Epithelial cell of proximal tubule (primary cell): ENCODE measurements around the gene ARL8A. TPM values are rescaled to one million over a fixed set of nuclear protein-coding genes. Genes with fewer than 3 reads are reported as not detected.
"Not testable (repeated sequence)": the region's sequence is repeated elsewhere in the genome, so short reads cannot be mapped to it uniquely, and the experiment has no call there.

Experiments used
- DNase-seq: peaks from one replicate; pipeline ENCODE4 v3.0.0-alpha.2; 2011; ENCODE audit warnings: low read depth
- H3K4me3 ChIP-seq: 2 replicates; pipeline ENCODE4 v1.5.1; 2011; ENCODE audit warnings: low read depth, mild to moderate bottlenecking, low read length
- total RNA-seq: library from RNA; depleted of rRNA; stranded (reverse); fragments of >200 nt; gene quantifications from 2 replicates; pipeline ENCODE4 v1.2.3, GENCODE V29; 2015
- TF ChIP-seq, protein P1 (sequence below): conservative IDR thresholded peaks from 2 replicates; pipeline ENCODE4 v1.5.1; 2012; ENCODE audit warnings: low read depth, mild to moderate bottlenecking, low read length

The ARL8A gene
- total RNA-seq, 1 donor from 2014 or later, result 47.0 TPM

DNA sequence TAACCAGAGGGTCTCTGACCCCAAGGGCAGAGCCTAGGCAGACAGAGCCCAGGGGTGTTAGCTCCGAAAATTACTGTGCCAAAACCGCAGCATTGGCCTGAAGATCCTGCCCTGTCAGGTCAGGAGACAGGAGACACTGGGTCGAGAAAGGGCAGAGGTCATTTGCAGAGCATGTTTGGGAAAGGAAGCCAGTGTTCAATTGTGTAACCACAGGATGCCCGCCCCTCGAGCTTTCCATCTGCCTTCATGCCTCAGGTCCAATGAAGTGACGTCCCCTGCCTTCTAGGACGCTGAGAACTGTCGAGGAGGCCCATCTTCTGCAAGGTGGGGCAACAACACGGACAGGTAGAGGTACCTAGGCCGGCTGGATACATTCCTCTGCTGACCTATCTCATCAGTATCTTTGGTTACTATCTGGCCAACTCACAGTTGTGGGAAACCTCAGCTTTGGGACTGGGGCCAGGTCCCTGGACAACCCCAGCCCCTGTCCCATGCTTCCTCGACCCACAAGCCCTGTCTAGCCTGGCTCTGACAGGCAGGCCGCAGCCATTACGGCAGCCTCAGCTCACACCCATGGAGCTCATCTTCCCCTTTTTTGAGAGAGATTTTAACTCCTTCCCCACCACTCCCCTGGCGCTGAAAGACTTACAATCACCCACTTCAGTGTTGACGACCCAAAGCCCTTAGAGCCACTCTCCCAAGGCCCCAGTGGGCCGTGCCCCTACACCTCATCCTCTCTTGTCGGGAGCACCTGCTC, 1.3 kb downstream of the ARL8A start:
- H3K4me3 ChIP-seq, result peak overlapping the region; percentile 96
- DNase-seq, result no peak
- TF ChIP-seq, protein P1, sequence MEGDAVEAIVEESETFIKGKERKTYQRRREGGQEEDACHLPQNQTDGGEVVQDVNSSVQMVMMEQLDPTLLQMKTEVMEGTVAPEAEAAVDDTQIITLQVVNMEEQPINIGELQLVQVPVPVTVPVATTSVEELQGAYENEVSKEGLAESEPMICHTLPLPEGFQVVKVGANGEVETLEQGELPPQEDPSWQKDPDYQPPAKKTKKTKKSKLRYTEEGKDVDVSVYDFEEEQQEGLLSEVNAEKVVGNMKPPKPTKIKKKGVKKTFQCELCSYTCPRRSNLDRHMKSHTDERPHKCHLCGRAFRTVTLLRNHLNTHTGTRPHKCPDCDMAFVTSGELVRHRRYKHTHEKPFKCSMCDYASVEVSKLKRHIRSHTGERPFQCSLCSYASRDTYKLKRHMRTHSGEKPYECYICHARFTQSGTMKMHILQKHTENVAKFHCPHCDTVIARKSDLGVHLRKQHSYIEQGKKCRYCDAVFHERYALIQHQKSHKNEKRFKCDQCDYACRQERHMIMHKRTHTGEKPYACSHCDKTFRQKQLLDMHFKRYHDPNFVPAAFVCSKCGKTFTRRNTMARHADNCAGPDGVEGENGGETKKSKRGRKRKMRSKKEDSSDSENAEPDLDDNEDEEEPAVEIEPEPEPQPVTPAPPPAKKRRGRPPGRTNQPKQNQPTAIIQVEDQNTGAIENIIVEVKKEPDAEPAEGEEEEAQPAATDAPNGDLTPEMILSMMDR, result no peak

DNA sequence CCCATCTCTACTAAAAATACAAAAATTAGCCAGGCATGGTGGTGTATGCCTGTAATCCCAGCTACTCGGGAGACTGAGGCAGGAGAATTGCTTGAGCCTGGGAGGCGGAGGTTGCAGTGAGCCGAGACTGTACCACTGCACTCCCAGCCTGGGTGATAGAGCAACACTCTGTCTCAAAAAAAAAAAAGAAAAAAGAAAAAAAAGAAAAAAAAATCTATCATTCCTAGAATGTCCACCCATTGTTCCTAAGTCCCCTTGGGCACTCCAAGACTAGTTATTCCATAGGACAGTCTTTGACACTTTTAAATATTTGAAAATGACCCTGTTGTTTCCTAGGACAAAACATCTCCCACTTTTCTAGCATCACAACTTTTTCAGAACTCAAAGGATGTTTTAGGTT, 3.1 kb downstream of the ARL8A start:
- DNase-seq, H3K4me3 ChIP-seq: not testable (repeated sequence)

DNA sequence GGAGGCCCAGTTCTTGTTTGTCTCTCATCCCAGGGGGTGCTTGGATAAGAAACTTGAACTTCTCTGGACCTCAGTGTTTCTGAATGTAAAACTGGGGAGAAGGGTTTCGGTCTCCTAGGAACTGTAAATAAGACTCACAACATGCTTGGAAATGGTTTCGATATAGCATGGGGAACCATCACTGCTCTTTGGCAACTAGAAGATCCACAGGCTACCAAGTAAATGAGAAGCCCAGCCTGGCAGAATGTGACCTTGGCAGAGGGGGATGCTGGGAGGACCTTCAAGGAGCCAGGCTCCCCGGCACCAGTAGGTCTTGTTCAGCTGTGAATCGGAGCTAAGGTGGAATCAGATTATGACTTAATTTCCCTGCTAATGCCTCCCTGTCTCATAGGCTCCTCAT, 3.7 kb downstream of the ARL8A start:
- TF ChIP-seq, protein P1, result no peak
- no peak overlapping the region for H3K4me3 ChIP-seq
- DNase-seq, result no peak

DNA sequence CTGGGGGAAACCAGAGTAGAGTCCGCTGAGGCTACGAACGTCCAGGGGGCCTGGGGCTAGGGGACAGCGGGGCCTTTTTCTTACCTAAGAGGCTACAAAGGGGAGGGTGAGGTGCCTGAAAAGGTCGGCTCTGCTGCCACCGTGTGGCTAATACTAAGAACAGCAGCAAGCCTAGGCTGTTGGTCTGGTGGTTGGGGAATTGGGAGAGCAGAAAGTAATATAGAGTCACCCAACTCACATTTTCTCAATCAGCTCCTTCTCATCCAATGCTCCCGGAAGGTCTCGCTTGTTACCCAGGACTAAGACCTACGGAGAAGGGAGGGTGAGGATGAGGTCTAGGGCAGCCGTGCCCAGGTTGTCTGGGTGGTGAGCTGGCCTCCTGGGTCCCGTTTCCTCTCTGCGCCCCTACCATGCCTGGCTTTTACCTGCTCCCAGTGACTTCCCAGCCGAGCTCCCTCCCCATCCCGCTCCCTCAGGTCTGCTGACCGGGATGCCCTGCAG, 9.3 kb downstream of the ARL8A start:
- H3K4me3 ChIP-seq, result no peak overlapping the region
- DNase-seq, result no peak
- TF ChIP-seq, protein P1, result peak; percentile 83

DNA sequence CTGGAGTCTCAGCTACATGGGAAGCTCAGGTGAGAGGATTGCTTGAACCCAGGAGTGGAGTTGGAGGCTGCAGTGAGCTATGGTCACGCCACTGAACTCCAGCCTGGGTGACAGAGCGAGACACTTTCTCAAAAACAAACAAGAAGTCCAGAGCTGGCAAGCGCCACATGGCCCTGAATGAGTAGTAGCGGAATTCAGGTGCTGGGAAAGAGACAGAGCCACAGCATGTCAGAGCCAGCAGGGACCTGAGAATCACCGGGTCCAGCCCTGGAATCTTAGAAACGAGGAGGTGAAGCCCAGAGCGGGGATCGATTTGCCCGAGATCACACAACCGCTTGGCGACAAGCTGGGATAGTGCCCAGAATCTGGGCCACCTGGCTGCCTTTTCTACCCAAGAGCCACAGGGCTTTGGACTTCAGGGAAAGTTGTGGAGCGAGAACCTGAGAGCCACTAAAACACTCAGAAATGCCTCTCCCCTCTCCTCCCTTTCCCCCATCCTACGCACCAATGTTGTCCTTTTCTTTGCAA, 9.8 kb downstream of the ARL8A start:
- H3K4me3 ChIP-seq, result no peak overlapping the region
- TF ChIP-seq, protein P1, result no peak
- DNase-seq, result no peak

DNA sequence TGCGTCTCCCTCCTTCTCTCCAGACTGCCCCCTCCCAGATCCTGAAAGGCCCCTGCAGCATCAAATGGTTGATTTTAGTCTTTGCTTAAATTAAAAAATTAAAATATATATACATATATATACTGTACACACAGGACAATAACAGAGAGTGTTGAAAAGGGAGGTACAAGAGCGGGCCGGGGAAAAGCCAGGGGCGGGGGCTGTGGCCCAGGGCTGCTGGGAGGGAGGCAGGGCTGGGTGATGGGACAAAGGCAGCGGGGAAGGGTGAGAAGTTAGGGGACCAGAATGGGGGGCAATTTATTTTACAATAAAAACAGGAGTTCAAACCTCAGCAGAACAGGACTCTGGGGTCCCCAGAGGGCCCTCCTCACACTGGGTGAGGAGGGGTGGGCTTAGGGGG, 10.5 kb downstream of the ARL8A start:
- TF ChIP-seq, protein P1, result no peak
- no peak overlapping the region for H3K4me3 ChIP-seq
- no peak for DNase-seq

DNA sequence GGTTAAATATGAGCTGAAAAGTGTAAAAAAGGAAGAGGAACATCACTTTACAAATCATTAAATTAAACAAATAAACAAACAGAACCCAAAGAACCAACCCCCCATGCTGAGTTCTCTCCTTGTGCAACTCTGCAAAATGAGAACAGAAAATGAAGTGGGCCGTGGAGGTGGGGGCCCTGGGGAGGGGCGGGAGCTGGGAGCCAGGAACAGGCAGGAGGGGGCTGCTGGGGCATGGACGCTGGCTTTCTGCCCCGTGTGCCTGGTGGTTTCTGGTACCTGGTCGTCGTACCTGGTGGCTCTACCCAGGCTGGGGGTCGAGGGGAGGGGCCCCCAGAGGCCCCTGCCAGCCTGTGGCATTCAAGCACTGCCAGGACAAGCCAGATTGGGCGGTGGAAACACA, 11.0 kb downstream of the ARL8A start:
- no peak for DNase-seq
- TF ChIP-seq, protein P1, result no peak

More for the DNA sequence above, 11.0 kb downstream of the ARL8A start:
- H3K4me3 ChIP-seq, result no peak overlapping the region
